ENCODE results near the gene FGGY.

Gene FGGY

DNA sequence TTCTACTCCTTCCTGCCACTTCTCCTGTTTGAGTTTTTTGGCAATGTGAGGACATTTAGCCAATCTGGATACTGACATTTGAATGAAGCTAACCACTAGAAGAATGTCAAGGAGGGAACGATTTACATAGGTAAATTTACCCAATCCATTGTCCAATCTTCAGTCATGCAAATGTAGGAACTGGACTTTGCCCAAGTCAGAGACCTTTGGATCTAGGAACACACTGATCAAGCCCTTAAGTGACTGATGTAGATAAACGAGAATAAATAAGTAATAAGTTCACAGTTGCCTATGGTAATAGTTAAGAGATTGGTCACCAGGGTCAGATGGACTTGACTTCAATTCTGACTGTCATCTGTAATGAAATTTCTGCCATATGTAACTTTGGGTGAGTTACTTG is 177.6 kb downstream of the FGGY start:
- Histone ChIP-seq H3K27ac (no peak overlapping the region), H3K9me3 (ENCODE audit: low read depth, low read length) (no peaks in the 10 kb centered on the region), H3K4me3 (no peak overlapping the region), H3K36me3 (ENCODE audit: insufficient read depth, low read length) (no peaks in the 10 kb centered on the region), H3K9ac (ENCODE audit: insufficient read length) (no peak overlapping the region)
- DNase-seq (ENCODE audit: low read depth, low spot score) = no peak
- no peak for TF ChIP-seq FOXP2 (optimal IDR thresholded peaks at IDR 0.05; ENCODE audit: control extremely low read depth, extremely low read length, insufficient read depth)
- no peak for TF ChIP-seq POLR2AphosphoS5 (IDR thresholded peaks at IDR 0.05; ENCODE audit: borderline replicate concordance, low read depth, low read length)
- no peak for TF ChIP-seq EZH2 (IDR thresholded peaks at IDR 0.05)

DNA sequence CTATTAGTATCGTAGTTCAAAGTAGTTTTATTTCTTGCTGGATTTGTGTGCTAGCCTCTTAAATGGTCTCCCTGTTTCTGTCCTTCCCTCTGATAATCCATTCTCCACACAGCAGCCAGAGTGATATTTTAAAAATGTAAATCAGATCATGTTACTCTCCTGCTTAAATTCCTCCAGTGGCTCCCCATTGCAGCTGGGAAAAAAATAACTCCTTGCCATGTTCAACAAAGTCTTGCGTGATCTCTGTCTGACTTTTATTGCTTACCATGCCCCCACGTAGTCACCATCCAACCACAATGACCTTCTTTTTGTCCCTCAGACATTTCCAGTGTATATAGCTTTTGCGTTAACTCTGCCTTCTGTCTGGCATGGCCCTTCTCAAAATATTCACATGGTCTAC is 178.8 kb downstream of the FGGY start:
- no peak for TF ChIP-seq FOXP2 (optimal IDR thresholded peaks at IDR 0.05; ENCODE audit: control extremely low read depth, extremely low read length, insufficient read depth)
- TF ChIP-seq POLR2AphosphoS5 (IDR thresholded peaks at IDR 0.05; ENCODE audit: borderline replicate concordance, low read depth, low read length) = no peak
- no peak for TF ChIP-seq EZH2 (IDR thresholded peaks at IDR 0.05)
- Histone ChIP-seq H3K4me3 (no peak overlapping the region), H3K9ac (ENCODE audit: insufficient read length) (no peak overlapping the region), H3K9me3 (ENCODE audit: low read depth, low read length) (no peaks in the 10 kb centered on the region), H3K36me3 (ENCODE audit: insufficient read depth, low read length) (no peaks in the 10 kb centered on the region), H3K27ac (no peak overlapping the region)
- no peak for DNase-seq (ENCODE audit: low read depth, low spot score)

DNA sequence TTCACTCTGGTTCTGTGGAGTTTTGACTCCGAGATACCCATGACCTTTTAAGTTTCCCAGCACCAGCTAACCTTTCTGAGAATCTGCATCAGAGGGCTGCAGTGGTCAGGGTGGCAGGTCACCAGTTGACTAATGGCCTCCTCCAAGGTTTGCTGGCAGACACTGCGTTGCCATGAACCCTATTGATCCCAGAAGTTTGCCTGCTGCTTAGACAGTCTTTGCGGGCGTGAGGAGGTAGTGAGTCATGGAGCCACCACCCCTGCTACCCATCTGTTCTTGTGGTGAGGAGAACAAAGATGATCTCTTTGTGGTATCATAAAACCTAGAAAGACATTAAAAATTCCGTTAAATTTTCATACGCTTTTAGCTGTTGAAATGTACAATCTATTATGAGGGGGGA is 180.4 kb downstream of the FGGY start:
- no peak for TF ChIP-seq EZH2 (IDR thresholded peaks at IDR 0.05)
- no peak for TF ChIP-seq FOXP2 (optimal IDR thresholded peaks at IDR 0.05; ENCODE audit: control extremely low read depth, extremely low read length, insufficient read depth)
- no peak for TF ChIP-seq POLR2AphosphoS5 (IDR thresholded peaks at IDR 0.05; ENCODE audit: borderline replicate concordance, low read depth, low read length)
- H3K9ac ChIP-seq (ENCODE audit: insufficient read length) = no peak overlapping the region
- no peak for DNase-seq (ENCODE audit: low read depth, low spot score)
- H3K4me3 ChIP-seq = no peak overlapping the region
- no peaks in the 10 kb centered on the region for H3K9me3 ChIP-seq (ENCODE audit: low read depth, low read length)
- H3K36me3 ChIP-seq (ENCODE audit: insufficient read depth, low read length) = no peaks in the 10 kb centered on the region
- H3K27ac ChIP-seq = no peak overlapping the region

DNA sequence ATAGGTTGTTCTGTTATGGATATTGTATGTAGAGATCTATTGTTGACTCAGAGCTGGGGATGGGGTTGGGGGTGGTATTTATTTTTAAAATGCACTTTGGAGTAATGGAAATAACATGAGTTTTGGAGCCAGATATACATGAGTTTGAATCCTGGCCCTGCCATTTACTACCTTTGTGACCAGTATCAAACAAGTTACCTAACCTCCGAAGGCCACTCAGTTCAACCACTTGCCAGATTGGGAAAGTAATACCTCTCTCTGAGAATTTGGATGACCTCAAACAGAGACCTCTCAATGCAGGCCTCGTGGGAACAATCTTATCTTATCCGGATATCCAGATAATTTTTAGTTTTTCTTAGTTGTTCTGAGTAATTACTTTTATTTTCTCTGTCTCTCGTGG is 181.0 kb downstream of the FGGY start:
- Histone ChIP-seq H3K4me3 (no peak overlapping the region), H3K9me3 (ENCODE audit: low read depth, low read length) (no peaks in the 10 kb centered on the region), H3K27ac (no peak overlapping the region), H3K36me3 (ENCODE audit: insufficient read depth, low read length) (no peaks in the 10 kb centered on the region), H3K9ac (ENCODE audit: insufficient read length) (no peak overlapping the region)
- no peak for DNase-seq (ENCODE audit: low read depth, low spot score)
- TF ChIP-seq POLR2AphosphoS5 (IDR thresholded peaks at IDR 0.05; ENCODE audit: borderline replicate concordance, low read depth, low read length) (no peak), FOXP2 (optimal IDR thresholded peaks at IDR 0.05; ENCODE audit: control extremely low read depth, extremely low read length, insufficient read depth) (no peak), EZH2 (IDR thresholded peaks at IDR 0.05) (no peak)

DNA sequence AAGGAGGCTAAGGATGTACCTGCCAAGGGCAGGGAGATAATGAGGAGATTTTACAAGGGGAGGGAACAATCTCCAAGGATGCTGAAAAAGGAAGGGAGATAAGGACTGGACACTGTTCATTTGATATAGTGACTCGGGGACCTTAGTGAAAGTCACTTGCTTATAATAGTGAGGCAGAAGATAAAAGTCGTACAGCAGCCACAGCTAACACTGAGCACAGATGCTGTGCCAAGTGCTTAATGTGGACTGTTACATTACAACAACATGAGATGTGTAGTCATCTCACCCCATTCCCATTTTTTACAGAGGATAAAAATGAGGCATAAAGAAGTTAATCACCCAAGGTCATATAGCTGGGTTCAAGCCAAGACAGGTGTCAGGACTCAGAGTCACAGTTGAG is 181.9 kb downstream of the FGGY start:
- DNase-seq (ENCODE audit: low read depth, low spot score) = no peak
- Histone ChIP-seq H3K9ac (ENCODE audit: insufficient read length) (no peak overlapping the region), H3K9me3 (ENCODE audit: low read depth, low read length) (no peaks in the 10 kb centered on the region), H3K4me3 (no peak overlapping the region), H3K27ac (no peak overlapping the region), H3K36me3 (ENCODE audit: insufficient read depth, low read length) (no peaks in the 10 kb centered on the region)
- no peak for TF ChIP-seq POLR2AphosphoS5 (IDR thresholded peaks at IDR 0.05; ENCODE audit: borderline replicate concordance, low read depth, low read length)
- no peak for TF ChIP-seq EZH2 (IDR thresholded peaks at IDR 0.05)
- no peak for TF ChIP-seq FOXP2 (optimal IDR thresholded peaks at IDR 0.05; ENCODE audit: control extremely low read depth, extremely low read length, insufficient read depth)

DNA sequence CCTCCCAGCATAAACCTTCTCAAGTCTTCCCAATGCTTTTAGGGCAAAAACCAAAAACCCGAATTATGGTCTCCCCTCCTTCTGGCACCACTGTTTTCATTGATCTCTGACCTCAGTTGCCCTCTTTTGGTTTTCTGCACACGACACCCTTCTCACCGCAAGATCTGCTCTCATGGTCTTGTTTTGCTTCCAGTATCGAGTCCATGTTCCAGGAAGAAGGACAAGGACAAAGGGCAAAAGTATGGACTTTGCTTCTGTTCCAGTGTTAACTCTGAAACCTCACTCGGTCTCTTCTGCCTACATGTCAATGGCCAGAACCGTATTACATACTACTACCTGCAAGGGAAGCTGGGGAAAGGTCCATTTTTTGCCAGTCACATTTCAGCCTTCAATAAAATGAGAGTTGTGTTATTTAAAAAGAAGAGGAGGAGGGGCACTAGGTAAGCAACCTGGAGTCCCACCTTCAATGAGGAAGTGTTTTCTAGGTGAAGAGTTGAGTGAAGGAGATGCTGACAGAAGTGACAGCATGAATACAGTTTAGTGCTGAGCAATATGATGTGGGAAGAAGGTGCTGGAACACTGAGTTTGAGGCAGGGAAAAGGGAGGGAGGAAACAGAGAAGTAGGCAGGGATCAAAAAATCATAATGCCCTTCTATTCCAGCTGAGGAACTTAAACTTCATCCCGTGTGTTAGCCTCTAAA is 183.4 kb downstream of the FGGY start:
- Histone ChIP-seq H3K4me3 (no peak overlapping the region), H3K9ac (ENCODE audit: insufficient read length) (no peak overlapping the region), H3K27ac (no peak overlapping the region), H3K9me3 (ENCODE audit: low read depth, low read length) (no peaks in the 10 kb centered on the region), H3K36me3 (ENCODE audit: insufficient read depth, low read length) (no peaks in the 10 kb centered on the region)
- DNase-seq (ENCODE audit: low read depth, low spot score) = no peak
- TF ChIP-seq POLR2AphosphoS5 (IDR thresholded peaks at IDR 0.05; ENCODE audit: borderline replicate concordance, low read depth, low read length) (no peak), EZH2 (IDR thresholded peaks at IDR 0.05) (no peak), FOXP2 (optimal IDR thresholded peaks at IDR 0.05; ENCODE audit: control extremely low read depth, extremely low read length, insufficient read depth) (no peak)

DNA sequence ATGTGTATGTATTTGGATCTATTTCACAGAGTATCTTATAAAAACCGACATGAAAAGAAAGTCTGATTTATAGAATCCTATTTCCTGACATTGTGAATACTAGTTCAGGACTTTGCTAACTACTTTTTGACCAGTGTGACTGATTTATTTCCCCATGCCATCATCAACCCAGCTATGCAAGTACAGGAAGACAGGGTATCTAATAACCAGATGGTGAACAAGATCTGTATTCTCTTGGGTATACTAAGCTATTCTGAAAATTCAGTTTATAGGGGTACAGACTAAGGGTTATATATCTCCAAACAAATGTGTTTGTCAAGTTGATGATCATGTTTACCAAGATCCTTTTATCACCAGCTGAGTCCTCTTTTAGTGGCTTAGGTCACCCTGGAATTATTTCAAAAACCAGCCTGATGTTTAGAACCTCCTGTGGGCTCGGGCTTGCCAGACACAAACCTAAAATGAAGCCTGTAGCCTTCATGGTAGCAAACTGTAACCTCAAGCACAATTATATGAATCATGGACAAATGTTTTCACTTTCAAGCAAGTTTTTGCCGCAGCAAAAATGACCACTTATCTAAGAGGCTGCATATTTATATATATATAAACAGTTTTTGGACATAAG is 185.1 kb downstream of the FGGY start:
- no peak overlapping the region for H3K9ac ChIP-seq (ENCODE audit: insufficient read length)
- TF ChIP-seq POLR2AphosphoS5 (IDR thresholded peaks at IDR 0.05; ENCODE audit: borderline replicate concordance, low read depth, low read length) (no peak), FOXP2 (optimal IDR thresholded peaks at IDR 0.05; ENCODE audit: control extremely low read depth, extremely low read length, insufficient read depth) (no peak), EZH2 (IDR thresholded peaks at IDR 0.05) (no peak)
- no peak for DNase-seq (ENCODE audit: low read depth, low spot score)

DNA sequence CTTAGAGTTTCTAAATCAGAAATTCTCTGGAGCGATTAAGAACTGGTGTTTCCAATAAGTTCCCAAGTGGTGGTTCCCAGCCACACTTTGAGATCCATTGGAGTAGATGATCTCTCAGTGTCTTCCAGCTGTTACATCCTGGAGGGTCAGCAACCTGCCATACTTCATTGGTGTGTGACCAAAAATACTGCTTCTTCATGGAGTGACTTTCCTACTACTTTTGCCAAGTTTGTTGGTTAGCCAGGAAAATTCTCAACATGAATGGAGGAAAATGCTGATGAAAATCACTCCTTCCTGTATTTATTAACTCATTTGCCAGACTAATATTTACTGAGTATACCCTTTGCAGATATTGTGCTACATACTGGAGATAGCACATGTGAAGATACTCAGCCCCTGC is 186.1 kb downstream of the FGGY start:
- Histone ChIP-seq H3K4me3 (no peak overlapping the region), H3K9me3 (ENCODE audit: low read depth, low read length) (no peaks in the 10 kb centered on the region), H3K9ac (ENCODE audit: insufficient read length) (no peak overlapping the region), H3K36me3 (ENCODE audit: insufficient read depth, low read length) (no peaks in the 10 kb centered on the region), H3K27ac (no peak overlapping the region)
- TF ChIP-seq FOXP2 (optimal IDR thresholded peaks at IDR 0.05; ENCODE audit: control extremely low read depth, extremely low read length, insufficient read depth) = no peak
- no peak for TF ChIP-seq POLR2AphosphoS5 (IDR thresholded peaks at IDR 0.05; ENCODE audit: borderline replicate concordance, low read depth, low read length)
- no peak for TF ChIP-seq EZH2 (IDR thresholded peaks at IDR 0.05)
- DNase-seq (ENCODE audit: low read depth, low spot score) = no peak

More for the DNA sequence above, 185.1 kb downstream of the FGGY start:
- Histone ChIP-seq H3K36me3 (ENCODE audit: insufficient read depth, low read length) (no peaks in the 10 kb centered on the region), H3K4me3 (no peak overlapping the region), H3K27ac (no peak overlapping the region), H3K9me3 (ENCODE audit: low read depth, low read length) (no peaks in the 10 kb centered on the region)
